HG03575 (cell line): ENCODE data around the gene CPLX1.
"Not testable (repeated sequence)": the region's sequence is repeated elsewhere in the genome, so short reads cannot be mapped to it uniquely, and the experiment has no call there.

Experiments used
- ATAC-seq: cut with Tn5 transposase; IDR thresholded peaks from one replicate; pipeline ENCODE4 v1.9.1; 2021; ENCODE audit not compliant: unreplicated experiment, insufficient number of reproducible peaks, low FRiP score; ENCODE audit errors: extremely low read depth

The CPLX1 gene

DNA sequence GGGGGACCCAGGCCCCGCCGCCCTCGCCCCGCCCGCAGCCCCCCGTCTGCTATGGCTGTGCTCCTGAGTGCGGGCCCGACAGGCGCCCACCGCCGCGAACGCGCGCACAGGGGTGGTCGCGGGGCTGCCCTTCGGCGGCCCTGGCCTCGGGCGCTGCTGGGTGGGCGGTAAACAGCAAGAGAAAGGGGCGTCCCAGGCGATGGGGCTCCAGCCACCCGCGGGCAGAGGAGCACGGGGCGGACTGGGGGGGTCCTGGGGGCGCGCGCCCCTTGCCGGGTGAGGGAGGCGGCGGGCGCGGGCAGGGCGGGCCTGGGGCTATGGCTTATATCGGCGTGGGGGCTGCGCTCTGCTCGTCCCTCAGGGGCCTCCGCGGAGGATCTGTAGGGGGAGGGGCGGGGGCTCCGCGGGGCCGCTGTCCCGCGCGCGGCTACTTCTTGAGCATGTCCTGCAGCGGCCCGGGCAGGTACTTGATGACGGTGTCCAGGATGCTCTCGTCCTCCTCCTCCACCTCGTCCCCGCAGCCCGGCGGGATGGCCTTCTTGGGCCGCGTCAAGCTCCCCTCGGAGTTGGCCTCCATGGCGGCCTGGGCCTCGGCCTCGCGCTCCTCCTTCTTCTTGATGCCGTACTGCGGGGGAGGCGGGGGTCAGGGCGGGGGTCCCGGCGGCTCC, 39.7 kb downstream of the CPLX1 start:
- ATAC-seq = no peak

DNA sequence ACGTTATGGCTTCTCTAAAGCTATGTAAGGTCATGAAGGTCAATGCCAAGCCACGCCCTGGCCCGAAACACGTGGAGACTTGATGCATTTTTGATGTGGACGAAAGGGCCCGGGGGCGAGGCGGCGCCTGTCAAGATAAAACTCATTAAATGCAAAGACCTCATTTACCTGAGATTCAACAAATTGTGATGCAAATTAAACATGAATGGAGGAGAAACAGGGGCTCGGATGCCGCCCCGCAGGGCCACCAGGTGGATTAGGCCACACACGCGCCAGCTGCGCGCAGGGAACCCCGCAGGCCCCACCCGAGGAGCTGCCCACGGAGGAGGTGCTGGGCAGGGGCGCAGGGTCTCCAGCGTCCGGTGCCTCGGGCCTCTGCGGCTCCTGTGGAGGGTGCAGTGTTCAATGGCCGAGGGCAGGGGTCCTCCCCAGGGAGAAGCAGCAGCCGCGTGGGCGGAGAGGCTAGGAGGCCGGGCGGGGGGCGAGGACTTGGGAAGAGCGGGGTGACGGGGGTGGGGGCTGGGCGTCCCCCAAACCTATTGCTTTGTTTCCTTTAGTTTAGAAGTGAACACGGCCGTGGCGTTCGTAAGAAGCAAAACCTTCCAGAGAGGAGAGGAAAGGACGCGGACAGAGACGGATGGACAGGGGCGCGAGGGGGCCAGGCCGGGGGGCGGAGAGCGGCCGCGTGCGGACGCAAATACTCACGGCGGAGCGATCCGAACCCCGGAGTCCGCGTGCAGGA, 40.4 kb downstream of the CPLX1 start:
- no peak for ATAC-seq

DNA sequence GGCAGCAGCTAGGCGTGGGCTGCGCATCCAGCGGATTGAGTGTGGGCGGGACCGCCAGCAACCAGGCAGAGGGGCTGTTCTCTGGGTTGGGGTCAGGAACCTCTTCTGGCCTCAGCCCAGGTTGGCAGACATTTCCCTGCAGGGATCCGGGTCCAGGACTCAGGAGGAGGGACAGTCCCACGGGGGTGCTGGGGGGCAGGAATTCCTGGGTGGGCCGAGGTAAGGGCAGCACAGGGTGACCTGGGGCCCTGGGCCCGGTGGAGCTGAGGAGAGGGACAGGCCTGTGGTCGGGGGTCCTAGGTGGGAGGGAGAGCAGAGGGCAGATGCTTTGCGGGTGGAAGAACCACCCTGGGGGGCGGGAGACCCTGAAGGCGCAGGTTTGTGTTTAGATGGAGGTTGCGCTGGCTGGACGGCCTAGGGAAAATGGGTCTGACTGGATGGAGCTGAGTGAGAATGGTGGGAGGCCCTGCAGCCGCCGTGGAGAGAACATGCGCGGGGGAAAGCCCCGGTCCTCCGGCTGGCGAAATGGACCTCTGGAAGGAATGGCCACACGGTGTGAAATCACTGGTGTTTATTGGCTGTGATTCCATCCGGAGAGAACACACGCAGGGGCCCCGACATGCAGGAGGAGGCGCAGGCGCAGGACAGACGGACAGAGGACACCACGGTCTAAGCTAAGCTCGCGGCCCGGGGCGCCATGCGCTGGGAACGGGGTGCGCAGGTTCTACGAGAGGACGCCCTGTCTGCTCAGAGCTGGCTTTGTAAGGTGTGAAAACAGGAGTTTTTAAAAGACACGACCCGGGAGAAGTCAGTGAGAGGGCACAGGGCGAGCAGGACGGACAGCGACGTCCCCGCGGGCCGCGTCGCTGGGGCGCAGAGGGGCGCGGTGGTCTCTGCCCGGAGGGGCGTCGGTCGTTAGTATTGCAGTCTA, 41.3 kb downstream of the CPLX1 start:
- no peak for ATAC-seq

DNA sequence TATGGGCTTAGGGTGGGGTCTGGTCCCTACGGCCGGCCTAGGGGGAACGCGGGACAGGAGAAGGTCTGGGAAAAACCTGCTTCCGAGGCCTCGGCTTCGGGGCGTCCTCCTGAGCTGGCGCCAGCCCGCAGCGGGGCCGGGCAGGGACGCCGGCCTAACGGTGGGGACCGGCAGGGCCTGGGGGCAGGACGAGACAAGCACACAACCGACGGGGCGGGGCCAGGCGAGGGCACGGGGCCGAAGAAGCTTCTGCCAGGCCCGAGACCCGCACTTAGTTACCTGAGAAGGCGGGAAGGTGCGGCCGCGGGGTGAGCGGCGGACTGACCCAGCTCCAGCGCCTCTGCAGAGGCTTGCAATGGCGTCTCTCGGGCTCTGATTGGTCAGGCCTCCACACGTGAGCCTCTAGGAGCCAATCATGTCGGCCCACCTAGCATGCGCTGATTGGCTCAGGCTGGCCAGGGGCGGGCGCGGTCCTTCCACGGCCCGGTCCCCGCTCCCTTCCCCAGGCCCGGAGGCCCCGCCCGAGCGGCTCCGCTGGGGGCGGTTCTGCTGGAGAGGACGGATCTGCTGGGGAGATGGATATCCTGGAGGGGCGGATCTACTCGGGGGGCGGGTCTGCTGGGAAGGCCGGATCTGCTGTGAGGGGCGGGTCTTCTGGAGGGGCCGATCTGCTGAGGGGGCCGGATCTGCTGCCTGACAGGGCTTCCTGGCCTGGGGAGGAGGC, 44.3 kb downstream of the CPLX1 start:
- peak; percentile 80 for ATAC-seq

DNA sequence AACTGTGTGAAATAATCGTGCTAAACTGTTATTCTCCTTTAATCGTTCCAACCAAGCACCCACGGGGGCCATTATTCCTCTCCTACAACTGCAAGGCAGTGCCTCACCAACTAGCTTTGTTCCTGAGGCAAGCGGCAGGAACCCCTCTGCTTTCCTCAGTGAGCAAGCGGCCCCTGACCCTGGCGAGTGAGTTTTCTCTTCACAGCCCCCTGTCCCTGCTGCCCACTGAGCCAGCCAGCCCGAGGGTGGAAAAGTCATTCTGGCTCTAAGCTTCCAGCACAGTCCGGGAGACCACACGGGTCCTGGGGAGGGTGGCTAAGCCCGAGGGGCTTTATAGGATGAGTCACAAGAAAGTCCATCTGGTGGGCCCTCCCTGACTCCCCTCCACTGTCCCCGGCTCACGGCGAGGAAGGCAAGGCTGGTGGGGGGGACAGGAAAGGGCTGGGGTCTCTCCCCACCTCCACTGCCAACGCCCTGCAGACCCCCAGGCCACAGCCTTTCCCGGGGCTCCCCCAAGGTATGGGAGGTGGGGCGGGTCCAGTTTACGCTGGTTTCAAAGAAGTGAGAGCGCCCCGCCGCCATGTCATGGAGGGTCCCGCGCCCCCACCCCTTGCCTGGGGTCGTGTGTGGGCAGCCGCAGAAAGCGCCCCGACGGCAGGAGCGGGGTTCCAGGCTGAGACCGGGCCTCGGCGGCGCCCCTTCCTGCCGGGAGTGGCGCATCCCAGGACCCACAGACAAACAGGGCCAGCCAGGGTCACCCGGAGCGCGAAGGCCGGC, 45.0 kb downstream of the CPLX1 start:
- ATAC-seq = no peak

DNA sequence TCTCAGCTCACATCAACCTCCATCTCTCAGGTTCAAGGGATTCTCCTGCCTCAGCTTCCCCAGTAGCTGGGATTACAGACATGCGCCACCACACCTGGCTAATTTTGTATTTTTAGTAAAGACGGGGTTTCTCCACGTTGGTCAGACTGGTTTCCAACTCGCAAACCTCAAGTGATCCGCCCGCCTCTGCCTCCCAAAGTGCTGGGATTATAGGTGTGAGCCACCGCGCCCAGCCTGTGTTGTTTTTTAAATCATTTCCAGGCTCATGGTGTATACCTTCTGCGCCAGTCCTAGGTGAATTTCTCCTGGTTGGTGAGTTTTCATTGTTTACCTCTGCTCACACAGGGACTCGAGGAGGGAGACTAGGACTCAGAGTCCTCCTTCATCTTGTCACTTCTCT, 45.7 kb downstream of the CPLX1 start:
- not testable (repeated sequence) for ATAC-seq

DNA sequence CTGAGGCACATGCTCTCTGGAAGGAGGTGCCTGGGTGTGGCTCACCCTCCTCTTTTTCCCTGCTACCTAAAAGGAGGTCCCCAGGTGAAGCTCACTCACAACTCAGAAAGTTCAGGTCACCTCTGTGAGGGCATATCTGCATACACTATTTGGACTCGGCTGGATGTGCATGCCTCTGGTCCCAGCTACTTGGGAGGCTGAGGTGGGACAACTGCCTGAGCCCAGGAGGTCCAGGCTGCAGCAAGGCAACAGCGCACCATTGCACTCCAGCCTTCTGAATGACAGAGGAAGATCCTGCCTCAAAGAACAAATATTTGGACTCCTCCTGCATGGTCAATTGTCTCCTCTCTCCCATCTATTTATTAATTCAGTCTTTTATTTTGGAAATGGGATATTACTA, 46.4 kb downstream of the CPLX1 start:
- no peak for ATAC-seq

DNA sequence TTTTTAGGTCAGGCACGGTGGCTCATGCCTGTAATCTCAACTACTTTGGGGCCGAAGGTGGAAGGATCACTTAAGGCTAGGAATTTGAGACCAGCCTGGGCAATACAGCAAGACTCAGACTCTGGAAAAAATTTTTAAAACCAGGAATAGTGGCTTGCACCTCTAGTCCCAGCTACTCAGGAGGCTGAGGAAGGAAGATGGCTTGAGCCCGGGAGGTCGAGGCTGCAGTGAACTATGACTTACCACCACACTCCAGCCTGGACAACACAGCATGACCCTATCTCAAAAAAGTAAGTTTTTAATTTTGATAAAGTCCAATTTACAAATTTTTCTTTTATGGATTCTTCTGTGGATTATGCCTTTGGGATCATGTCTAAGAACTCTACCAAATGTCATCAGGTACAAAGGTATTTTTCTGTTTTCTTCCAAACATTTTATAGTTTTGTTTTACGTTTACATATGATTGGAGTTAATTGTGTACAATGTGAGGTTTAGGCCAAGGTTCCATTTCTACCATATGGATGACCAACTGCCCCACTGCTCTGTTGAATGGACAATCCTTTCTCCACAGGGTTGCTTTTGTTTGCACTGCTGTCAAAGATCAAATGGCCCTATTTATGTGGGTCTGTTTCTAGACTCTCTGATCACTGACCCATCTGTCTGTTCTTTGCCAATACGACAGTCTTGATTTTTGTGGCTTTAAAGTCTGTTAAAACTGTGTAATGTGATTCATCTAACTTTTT, 48.2 kb downstream of the CPLX1 start:
- ATAC-seq = no peak

DNA sequence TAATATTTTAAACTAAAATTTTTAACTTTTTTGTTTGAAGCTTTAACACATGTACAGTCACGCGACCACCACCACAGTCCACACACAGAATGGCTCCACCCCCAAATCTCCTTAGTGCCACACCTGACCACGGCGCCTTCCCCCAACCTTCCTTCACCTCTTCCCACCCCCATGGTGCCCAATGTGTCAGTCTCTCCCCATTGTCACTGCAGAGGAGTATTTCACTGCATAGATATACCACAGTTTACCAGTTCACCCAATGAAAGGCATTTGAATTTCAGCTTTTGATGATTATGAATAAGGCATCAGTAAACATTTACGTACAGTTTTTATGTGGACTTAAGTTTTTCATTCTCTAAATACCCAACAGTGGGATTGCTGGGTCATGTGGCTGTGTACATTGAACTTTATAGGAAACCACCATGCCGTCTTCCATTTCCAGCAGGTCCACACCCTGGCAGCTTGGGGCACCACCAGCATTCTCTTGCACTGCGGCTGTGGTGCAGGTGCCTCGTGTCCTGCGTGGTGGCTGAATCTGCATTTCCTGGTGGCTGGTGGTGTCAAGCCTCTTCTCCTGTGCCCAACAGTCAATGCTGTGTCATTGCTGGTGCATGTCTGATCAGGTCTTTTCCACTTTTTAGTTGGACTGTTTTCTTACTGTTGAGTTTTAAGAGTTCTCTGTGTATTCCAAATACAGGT, 49.0 kb downstream of the CPLX1 start:
- ATAC-seq = no peak

DNA sequence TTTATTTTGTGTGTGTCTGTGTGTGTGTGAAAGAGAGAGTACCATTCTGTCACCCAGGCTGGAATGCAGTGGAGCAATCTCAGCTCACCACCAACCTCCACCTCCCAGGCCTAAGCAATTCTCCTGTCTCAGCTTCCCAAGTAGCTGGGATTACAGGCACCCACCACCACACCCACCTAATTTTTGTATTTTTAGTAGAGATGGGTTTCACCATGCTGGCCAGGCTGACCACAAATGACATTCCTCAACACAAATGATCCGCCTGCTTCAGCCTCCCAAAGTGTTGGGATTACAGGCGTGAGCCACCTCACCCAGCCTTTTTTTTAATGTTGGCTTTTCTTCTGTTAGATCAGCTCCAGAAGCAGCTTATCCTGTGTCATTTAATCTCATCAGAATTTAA, 50.4 kb downstream of the CPLX1 start:
- not testable (repeated sequence) for ATAC-seq

DNA sequence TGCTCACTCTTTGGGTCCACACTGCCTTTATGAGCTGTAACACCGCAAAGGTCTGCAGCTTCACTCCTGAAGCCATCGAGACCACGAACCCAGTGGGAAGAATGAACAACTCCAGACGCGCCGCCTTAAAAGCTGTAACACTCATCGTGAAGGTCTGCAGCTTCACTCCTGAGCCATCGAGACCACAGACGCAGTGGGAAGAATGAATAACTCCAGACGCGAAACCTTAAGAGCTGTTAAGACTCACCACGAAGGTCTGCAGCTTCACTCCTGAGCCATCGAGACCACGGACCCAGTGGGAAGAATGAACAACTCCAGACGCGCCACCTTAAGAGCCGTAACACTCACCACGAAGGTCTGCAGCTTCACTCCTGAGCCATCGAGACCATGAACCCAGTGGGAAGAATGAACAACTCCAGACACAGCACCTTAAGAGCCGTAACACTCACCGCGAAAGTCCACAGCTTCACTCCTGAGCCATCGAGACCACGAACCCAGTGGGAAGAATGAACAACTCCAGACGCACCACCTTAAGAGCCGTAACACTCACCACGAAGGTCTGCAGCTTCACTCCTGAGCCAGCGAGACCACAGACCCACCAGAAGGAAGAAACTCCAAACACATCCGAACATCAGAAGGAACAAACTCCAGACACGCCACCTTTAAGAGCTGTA, 51.4 kb downstream of the CPLX1 start:
- ATAC-seq = not testable (repeated sequence)

DNA sequence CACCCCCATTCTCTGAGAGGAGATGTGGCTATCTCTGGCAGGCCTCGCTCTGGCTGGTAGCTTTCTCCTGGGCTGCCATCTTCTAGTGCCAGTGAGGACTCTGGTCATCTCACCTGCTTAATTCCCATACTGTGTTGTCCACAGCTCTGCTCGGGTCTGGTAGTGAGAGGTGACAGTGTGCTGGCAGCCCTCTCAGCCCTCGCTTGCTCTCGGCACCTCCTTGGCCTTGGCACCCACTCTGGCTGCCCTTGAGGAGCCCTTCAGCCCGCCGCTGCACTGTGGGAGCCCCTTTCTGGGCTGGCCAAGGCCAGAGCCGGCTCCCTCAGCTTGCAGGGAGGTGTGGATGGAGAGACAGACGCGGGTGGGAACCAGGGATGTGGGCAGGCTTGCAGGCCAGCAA, 52.7 kb downstream of the CPLX1 start:
- no peak for ATAC-seq

DNA sequence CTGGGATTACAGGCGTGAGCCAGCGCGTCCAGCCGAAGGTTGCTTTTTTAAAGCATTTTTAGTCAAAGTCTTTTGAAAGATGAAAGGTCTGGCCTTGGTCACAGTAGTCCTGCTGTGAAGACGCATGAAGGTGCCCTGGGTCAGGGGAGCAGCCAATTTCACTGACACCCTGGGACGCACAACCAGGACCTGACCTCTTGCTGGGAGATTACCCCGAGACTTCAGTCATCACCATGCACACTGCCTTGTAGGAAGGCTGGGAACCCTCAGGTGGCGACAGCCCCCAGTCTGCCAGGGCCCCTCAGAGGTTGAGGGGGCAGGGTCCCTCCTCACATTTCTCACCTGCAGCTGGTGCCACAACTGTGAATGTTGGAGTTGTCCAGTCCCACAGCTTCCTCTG, 53.2 kb downstream of the CPLX1 start:
- no peak for ATAC-seq

DNA sequence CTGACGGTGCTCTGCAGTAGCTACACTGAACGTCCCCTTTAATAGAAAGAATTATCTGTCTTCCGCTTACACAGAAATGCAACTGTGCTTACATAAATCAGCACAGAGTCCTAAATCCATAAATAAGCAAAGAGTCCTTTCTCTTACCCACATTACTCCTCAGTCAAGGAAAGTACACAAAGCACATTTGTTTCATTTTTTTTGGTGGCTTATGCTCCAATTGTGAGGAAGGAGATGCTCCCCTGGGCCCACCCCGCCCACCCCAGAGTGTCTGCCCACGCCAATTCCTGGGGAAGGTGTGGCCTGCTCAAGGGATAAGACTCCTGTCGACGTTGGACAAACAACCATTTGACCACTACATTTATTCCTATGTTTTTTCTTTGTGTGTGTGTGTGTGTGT, 53.8 kb downstream of the CPLX1 start:
- no peak for ATAC-seq

DNA sequence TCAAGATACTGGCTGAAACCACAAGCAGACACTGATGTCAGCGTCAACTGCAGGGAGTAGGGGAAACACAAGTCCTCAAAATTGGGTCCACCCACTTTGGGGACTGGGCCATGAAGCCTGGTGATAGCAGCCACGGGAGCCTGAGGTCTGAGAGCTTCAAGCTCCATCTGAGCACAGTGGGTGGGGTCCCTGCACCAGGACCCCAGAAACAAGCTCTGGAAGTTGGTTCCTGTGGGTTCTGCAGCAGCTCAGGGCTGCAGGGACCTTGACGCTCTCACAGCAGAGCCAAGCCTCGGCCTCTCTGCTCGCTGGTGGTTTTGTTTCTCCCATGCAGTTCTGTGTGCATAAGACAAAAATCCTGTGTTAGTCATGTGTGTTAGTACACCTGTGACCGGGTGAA, 54.5 kb downstream of the CPLX1 start:
- no peak for ATAC-seq

DNA sequence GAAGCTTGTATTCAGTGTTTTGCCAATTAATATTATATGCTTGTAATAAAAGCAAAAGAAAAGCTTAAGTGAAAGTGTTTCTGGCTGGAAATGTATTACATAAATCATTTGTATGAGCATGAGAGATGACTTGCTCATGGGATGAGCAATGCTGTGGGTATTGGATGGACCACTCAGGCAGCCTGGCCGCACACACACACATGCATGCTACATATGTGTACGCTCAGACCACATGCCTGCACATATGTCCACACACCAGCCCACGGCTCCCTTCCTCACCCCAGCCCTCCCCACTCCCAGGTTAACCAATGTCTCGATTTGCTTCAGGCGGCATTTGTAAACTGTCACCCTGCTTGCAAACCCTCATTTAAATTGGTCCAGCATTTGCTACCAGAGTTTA, 55.9 kb downstream of the CPLX1 start:
- no peak for ATAC-seq

DNA sequence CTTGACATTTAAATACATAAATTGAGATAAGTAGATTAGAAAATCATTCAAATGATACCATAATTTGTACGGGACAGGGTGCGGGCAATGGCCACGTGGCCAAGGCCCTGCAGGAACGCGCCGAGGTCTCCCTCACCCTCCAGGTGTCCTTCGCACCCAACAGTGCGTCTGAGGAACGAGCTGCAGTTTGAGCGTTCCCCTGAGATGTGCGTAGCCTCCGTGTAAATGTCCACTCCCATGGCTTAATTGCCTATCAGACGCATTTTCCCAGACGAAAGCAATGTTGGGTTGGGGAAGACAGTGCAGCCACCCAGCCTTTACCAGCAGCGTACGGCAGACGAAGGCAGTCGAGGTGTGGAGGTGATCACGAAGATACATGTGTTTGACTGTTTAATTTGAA, 56.4 kb downstream of the CPLX1 start:
- no peak for ATAC-seq
